Muscle layer of colon (tissue), 2 donors: ENCODE results near the gene DHX36.

Experiments used
- H3K27ac ChIP-seq: one replicate; pipeline ENCODE4 v1.7.0; 2013; ENCODE audit warnings: low read depth, mild to moderate bottlenecking, low read length, moderate library complexity
- H3K27me3 ChIP-seq, 2 donors: one replicate each; pipeline ENCODE4 v1.7.0; 2013; ENCODE audit warnings: low read length in 2 of 2, mild to moderate bottlenecking in 2 of 2; ENCODE audit not compliant: insufficient read depth in 2 of 2, control insufficient read depth in 1 of 2
- H3K36me3 ChIP-seq: one replicate; pipeline ENCODE4 v1.7.0; 2013; ENCODE audit warnings: mild to moderate bottlenecking, low read length; ENCODE audit not compliant: insufficient read depth
- H3K4me1 ChIP-seq: one replicate; pipeline ENCODE4 v1.7.0; 2013; ENCODE audit warnings: mild to moderate bottlenecking, low read length; ENCODE audit not compliant: insufficient read depth
- H3K4me3 ChIP-seq, 2 donors: one replicate each; pipeline ENCODE4 v1.7.0; 2013; ENCODE audit warnings: low read length in 2 of 2, low read depth in 1 of 2, mild to moderate bottlenecking in 1 of 2, moderate library complexity in 1 of 2
- H3K9ac ChIP-seq: one replicate; pipeline ENCODE4 v1.7.0; 2013; ENCODE audit warnings: low read length
- H3K9me3 ChIP-seq: one replicate; pipeline ENCODE4 v1.7.0; 2013; ENCODE audit warnings: mild to moderate bottlenecking, low read length
- donor health status: abdominal sarcoma.
- donor health status: Adenocarcinoma of cecum.

Gene DHX36

DNA sequence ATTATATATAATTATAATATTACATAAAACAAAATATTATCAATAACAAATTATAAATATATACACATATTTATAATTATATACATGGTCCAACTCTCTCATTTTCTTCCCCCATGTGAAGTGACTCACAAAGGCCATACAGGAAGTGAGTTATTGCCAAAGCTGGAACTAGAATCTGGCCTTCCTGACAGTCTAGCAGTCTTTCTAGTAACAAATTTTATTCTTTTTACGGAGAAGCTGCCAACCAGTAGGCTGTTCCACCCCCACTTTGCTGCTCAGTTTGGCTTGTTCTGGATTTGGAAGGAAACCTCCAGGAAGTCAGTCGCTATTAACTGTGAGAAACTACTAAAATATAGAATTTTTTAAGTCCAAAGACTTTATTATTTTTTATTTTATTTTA lies 79.6 kb downstream of the DHX36 start:
- Histone ChIP-seq H3K9me3 (no peaks in the 10 kb centered on the region), H3K36me3 (peaks cover 30% of the 10 kb centered on the region), H3K27me3 (no peaks in the 10 kb centered on the region), H3K9ac (no peak overlapping the region), H3K4me3 (no peak overlapping the region), H3K4me1 (peaks cover 9% of the 10 kb centered on the region), H3K27ac (no peak overlapping the region)

- H3K4me1 ChIP-seq = peaks cover 9% of the 10 kb centered on the region
- no peaks in the 10 kb centered on the region for H3K9me3 ChIP-seq
- peaks cover 30% of the 10 kb centered on the region for H3K36me3 ChIP-seq
- no peak overlapping the region for H3K4me3 ChIP-seq
- H3K27ac ChIP-seq = no peak overlapping the region
- no peaks in the 10 kb centered on the region for H3K27me3 ChIP-seq
- H3K9ac ChIP-seq = no peak overlapping the region
These were observed 80.9 kb downstream of the DHX36 start for GRCh38 chr3:154243353-154243752.

DNA sequence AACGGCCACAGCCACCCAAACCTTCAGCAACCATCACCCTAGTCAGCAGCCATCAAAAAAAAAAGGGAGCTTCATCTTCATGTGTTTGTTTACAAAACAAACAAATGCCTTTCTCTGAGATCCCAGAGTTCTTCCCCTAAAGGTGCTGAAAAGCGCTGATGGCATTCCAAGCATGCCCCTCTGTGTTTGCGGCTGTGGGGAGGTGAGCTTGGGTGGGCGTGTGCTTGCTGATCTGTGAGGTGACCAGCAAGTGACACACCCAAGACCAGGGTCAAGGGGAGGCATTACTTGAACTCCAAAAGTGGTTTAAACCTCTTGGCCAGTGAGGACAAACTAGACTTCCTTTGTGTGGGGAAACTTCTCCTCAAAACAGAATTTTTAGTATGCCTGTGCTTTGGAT lies 81.5 kb downstream of the DHX36 start:
- Histone ChIP-seq H3K9ac (no peak overlapping the region), H3K9me3 (no peaks in the 10 kb centered on the region), H3K4me3 (no peak overlapping the region), H3K4me1 (peaks cover 9% of the 10 kb centered on the region), H3K27me3 (no peaks in the 10 kb centered on the region), H3K36me3 (peaks cover 30% of the 10 kb centered on the region), H3K27ac (peak overlapping the region; percentile 19)

- H3K4me3 ChIP-seq = no peak overlapping the region
These were observed 82.8 kb downstream of the DHX36 start for GRCh38 chr3:154241496-154241895.

DNA sequence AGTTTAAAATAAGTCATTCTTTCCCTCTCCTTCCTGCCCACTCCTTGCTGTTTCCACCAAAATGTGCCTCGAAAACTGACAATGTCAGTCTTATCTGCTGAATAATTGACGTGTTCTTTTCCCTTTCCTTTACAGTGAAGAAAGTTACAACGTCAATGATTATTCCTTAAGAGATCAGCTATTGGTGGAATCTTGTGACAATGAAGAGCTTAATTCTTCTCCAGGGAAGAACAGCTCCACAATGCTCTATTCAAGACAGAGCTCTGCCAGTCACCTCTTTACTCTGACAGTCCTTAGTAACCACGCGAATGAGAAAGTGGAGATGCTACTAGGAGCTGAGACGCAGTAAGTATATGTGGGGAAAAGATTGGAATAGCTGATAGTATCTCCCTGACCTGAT lies 84.1 kb downstream of the DHX36 start:
- Histone ChIP-seq H3K36me3 (peaks cover 21% of the 10 kb centered on the region), H3K4me3 (no peak overlapping the region), H3K27me3 (no peaks in the 10 kb centered on the region), H3K27ac (no peak overlapping the region), H3K9ac (no peak overlapping the region), H3K4me1 (peaks cover 9% of the 10 kb centered on the region), H3K9me3 (no peaks in the 10 kb centered on the region)

More at GRCh38 chr3:154241496-154241895, 82.8 kb downstream of the DHX36 start:
- Histone ChIP-seq H3K4me1 (peaks cover 9% of the 10 kb centered on the region), H3K9me3 (no peaks in the 10 kb centered on the region), H3K9ac (no peak overlapping the region), H3K36me3 (peaks cover 27% of the 10 kb centered on the region), H3K27ac (no peak overlapping the region), H3K27me3 (no peaks in the 10 kb centered on the region)

DNA sequence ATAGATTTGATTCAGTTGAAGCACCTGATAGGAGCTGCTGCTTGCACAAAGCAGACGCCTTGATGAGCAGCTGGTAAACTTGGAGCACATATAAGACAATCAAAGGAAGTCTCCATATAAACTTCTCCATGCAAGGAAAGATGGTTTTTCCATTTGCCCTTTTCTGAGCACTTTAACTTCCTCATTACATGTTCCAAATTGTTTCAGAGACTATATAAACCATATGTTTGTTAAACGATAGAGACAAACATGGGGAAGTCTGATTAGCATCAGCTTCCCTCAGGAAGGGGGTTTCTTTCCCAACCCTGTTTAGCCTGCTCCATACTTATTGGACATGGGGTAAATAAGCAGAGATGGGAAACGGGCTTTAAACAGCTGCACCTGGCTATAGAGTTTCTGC lies 88.0 kb downstream of the DHX36 start:
- H3K27me3 ChIP-seq = no peaks in the 10 kb centered on the region
- H3K4me1 ChIP-seq = no peaks in the 10 kb centered on the region
- no peak overlapping the region for H3K9ac ChIP-seq
- H3K36me3 ChIP-seq = peaks cover 13% of the 10 kb centered on the region
- H3K4me3 ChIP-seq = no peak overlapping the region
- no peak overlapping the region for H3K27ac ChIP-seq
- H3K9me3 ChIP-seq = no peaks in the 10 kb centered on the region

- Histone ChIP-seq H3K9me3 (no peaks in the 10 kb centered on the region), H3K4me1 (no peaks in the 10 kb centered on the region), H3K27ac (no peak overlapping the region)
These were observed 89.0 kb downstream of the DHX36 start for GRCh38 chr3:154235330-154235729.

GRCh38 chr3:154229217-154229590 lies 95.1 kb downstream of the DHX36 start:
- H3K36me3 ChIP-seq = peaks cover 6% of the 10 kb centered on the region
- no peak overlapping the region for H3K27ac ChIP-seq
- H3K9me3 ChIP-seq = no peaks in the 10 kb centered on the region
- peaks cover 17% of the 10 kb centered on the region for H3K4me1 ChIP-seq
- H3K4me3 ChIP-seq = no peak overlapping the region
- no peaks in the 10 kb centered on the region for H3K27me3 ChIP-seq
- H3K9ac ChIP-seq = no peak overlapping the region

More at GRCh38 chr3:154235330-154235729, 89.0 kb downstream of the DHX36 start:
- Histone ChIP-seq H3K27me3 (no peaks in the 10 kb centered on the region), H3K4me3 (no peak overlapping the region), H3K9ac (no peak overlapping the region), H3K36me3 (peaks cover 3% of the 10 kb centered on the region)

DNA sequence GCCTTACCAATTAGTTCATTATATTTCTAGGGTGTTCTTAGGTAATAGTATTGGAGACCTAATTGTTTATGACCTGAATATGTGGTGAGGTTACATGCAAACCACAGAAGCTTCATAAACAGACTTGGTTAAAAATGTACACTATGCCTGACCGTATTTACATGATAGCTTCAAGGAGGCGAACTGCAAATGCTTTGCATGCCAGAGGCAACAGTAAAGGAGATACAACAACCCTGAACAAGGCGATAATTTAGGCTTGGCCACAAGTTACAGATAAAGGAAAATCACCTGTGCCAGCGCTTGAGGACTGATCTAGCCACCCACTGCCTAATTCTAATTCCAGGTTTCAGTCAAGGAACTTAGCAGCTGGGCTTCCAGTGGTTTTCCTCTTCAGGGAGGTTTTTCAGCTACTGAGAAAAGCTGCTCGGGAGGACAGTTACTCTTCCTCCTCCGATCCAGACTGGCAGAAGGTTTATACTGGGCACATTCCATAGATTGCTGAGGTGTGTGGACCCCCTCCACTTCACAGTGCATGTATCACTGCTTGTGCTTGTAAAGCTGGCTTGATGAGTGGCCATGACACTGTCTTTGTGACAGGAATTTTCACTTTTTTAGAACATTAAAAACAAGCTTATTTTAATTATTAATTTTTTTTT lies 95.6 kb downstream of the DHX36 start:
- Histone ChIP-seq H3K4me3 (no peak overlapping the region), H3K27ac (no peak overlapping the region), H3K36me3 (peaks cover 6% of the 10 kb centered on the region), H3K9ac (no peak overlapping the region), H3K27me3 (no peaks in the 10 kb centered on the region), H3K9me3 (no peaks in the 10 kb centered on the region), H3K4me1 (peaks cover 20% of the 10 kb centered on the region)

GRCh38 chr3:154227531-154227930 lies 96.8 kb downstream of the DHX36 start:
- Histone ChIP-seq H3K4me1 (peaks cover 23% of the 10 kb centered on the region), H3K9me3 (no peaks in the 10 kb centered on the region), H3K4me3 (no peak overlapping the region), H3K36me3 (peaks cover 6% of the 10 kb centered on the region), H3K27ac (no peak overlapping the region), H3K27me3 (no peaks in the 10 kb centered on the region), H3K9ac (no peak overlapping the region)

DNA sequence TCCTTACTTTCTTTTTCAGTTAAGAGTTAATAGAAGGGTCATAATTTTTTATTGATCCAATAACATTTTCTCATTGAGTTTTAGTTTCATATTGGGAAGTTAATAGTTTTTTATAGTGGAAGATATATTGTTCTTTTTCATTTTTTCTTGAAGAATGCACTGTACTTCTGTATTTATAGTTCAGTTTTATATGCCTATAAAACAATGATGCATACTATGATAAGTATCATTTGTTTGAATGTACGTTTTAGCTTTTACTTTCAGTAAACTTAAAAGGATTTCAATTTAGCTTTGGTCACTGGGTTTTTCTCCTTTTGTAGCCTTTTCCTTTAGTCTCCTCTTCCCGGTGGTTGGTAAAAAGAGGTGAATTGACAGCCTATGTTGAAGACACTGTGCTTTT lies 98.8 kb downstream of the DHX36 start:
- H3K27me3 ChIP-seq = no peaks in the 10 kb centered on the region
- H3K4me1 ChIP-seq = peaks cover 23% of the 10 kb centered on the region
- peaks cover 10% of the 10 kb centered on the region for H3K36me3 ChIP-seq
- no peak overlapping the region for H3K4me3 ChIP-seq
- H3K9me3 ChIP-seq = no peaks in the 10 kb centered on the region
- H3K9ac ChIP-seq = no peak overlapping the region
- no peak overlapping the region for H3K27ac ChIP-seq

DNA sequence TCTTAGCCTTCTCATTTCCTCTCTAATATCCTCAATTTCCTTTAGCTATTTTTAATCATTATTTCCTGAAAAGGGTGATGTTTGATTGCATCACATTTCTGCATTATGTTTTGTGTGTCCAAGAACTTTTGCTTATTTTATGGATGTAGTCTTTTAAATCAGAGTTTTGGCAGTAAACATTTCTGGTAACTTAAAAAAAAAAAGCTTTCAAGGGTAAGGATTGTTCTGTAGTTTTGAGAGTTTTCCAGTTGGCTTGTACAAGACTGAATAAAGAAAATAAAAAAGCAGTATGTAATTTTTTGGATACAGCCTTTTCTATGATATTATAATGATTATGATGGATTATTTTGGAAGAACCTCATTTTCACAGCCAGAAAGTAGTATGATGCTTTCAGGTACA lies 99.4 kb downstream of the DHX36 start:
- Histone ChIP-seq H3K27me3 (no peaks in the 10 kb centered on the region), H3K9ac (no peak overlapping the region), H3K27ac (no peak overlapping the region), H3K4me1 (peaks cover 23% of the 10 kb centered on the region), H3K9me3 (no peaks in the 10 kb centered on the region), H3K36me3 (peaks cover 16% of the 10 kb centered on the region), H3K4me3 (no peak overlapping the region)
